Omental fat pad (tissue), 4 donors: ENCODE data around the gene TPD52L1. TPM values are rescaled to one million over a fixed set of nuclear protein-coding genes. Genes with fewer than 3 reads are reported as not detected.

Experiments
- ATAC-seq: fragments of 150-250 bp; one replicate; pipeline ENCODE4 v1.9.1; 2016; ENCODE audit warnings: mild to moderate bottlenecking, moderate library complexity; ENCODE audit not compliant: low FRiP score
- DNase-seq: peaks from one replicate; pipeline ENCODE4 v3.0.0-alpha.2; 2019; ENCODE audit warnings: low spot score
- total RNA-seq, 4 donors: library from RNA; depleted of rRNA; stranded (reverse); fragments of >200 nt; gene quantifications; one replicate each; pipeline ENCODE4 v1.1.0, GENCODE V29; 2016
- TF ChIP-seq, protein P1 (sequence below), 3 donors: fragments of 450-650 bp; IDR thresholded peaks; one replicate each; pipeline ENCODE4 v1.5.1; 2016 to 2017; ENCODE audit warnings: antibody characterized with exemption in 3 of 3, mild to moderate bottlenecking in 3 of 3, moderate library complexity in 2 of 3

Gene TPD52L1
- total RNA-seq, 4 donors from 2014 or later, result 59.1 to 150 (median 68.4) TPM

GRCh38 chr6:125112934-125113333, 40.6 kb upstream of the TPD52L1 start:
- DNase-seq (no peak), ATAC-seq (no peak)
- TF ChIP-seq, protein P1, sequence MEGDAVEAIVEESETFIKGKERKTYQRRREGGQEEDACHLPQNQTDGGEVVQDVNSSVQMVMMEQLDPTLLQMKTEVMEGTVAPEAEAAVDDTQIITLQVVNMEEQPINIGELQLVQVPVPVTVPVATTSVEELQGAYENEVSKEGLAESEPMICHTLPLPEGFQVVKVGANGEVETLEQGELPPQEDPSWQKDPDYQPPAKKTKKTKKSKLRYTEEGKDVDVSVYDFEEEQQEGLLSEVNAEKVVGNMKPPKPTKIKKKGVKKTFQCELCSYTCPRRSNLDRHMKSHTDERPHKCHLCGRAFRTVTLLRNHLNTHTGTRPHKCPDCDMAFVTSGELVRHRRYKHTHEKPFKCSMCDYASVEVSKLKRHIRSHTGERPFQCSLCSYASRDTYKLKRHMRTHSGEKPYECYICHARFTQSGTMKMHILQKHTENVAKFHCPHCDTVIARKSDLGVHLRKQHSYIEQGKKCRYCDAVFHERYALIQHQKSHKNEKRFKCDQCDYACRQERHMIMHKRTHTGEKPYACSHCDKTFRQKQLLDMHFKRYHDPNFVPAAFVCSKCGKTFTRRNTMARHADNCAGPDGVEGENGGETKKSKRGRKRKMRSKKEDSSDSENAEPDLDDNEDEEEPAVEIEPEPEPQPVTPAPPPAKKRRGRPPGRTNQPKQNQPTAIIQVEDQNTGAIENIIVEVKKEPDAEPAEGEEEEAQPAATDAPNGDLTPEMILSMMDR (IDR thresholded peaks at IDR 0.05), result no peak

DNA sequence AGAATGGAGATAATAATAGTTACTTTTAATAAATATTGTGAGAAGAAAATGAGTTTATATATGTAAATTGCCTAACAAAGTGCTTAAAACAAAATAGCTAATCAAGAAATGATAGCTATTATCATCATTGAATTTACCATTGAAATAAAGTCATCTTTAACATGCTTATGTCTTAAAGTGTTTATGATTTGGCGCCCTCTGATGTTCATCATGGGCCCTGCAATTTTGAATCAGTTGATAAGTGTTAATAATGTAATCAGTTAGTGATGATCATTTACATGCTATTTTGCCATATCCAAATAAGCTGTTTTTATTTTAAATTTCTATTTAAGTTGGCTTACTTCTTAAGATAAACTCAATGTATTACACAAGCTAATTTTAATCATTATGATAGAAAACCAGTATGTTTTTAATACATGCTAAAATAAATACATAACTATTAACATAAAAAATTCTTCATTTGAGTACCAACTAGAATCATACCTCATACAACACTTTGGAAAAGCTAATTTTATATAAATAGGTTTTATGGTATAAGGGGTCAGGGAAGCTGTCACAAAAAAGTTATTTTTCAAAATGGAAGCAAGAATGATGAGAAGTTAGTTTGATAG, 39.2 kb upstream of the TPD52L1 start:
- DNase-seq (peak; percentile 64), ATAC-seq (no peak)

GRCh38 chr6:125116170-125116569, 37.4 kb upstream of the TPD52L1 start:
- DNase-seq (no peak), ATAC-seq (no peak)
- TF ChIP-seq, protein P1 (IDR thresholded peaks at IDR 0.05), result no peak

More for the DNA sequence above, 39.2 kb upstream of the TPD52L1 start:
- TF ChIP-seq, protein P1 (IDR thresholded peaks at IDR 0.05), result peak in 1 of 3 donors; percentile 23

- TF ChIP-seq, protein P1 (IDR thresholded peaks at IDR 0.05), result no peak
- DNase-seq, result no peak
- no peak for ATAC-seq
Measured at GRCh38 chr6:125116710-125117109, 36.9 kb upstream of the TPD52L1 start.

DNA sequence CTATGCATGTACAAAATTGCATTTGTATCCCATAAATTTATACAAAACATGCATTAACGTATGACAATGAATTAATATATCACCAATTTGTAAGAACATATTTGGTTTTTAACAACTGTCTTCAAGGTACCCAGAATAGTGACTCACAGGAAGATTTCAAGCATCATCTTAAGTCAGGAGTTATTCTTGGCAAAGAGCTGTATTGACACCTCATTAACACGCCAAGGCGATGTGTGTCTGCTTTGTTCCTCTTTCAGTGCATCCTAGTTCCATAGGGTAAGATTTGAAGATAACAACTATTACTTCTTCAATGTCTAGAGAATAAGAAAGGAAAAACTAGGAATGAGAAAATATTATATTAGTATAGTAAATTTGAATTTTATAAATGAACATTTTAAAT, 35.8 kb upstream of the TPD52L1 start:
- no peak for ATAC-seq

DNA sequence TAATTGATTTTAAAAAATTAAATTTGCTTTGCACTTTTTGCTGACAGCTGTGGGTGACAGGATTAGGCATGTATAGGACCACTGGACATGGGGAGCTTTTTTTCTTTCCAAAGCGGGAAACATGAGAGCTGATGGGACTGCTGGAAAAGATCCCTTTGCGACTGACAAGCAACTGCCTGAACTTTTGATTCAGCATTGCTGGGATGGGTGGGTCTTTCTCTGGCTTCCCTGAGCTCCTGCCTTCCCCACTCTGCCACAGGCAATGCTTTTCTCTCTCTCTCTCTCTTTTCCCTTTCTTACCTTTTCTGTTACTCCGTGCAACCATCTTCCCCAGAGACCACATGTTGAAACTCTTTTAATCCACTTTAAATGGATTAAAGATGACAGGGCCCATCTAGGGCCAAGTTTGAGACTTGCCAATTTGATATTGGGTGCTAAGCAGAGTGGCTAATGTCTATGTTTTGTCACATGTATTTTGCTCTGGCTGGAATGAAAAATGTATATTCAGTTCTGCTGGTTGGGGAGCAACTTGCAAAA, 33.5 kb upstream of the TPD52L1 start:
- ATAC-seq (no peak), DNase-seq (no peak)
- TF ChIP-seq, protein P1 (IDR thresholded peaks at IDR 0.05), result no peak

More for the DNA sequence above, 35.8 kb upstream of the TPD52L1 start:
- no peak for DNase-seq
- TF ChIP-seq, protein P1 (IDR thresholded peaks at IDR 0.05), result no peak

DNA sequence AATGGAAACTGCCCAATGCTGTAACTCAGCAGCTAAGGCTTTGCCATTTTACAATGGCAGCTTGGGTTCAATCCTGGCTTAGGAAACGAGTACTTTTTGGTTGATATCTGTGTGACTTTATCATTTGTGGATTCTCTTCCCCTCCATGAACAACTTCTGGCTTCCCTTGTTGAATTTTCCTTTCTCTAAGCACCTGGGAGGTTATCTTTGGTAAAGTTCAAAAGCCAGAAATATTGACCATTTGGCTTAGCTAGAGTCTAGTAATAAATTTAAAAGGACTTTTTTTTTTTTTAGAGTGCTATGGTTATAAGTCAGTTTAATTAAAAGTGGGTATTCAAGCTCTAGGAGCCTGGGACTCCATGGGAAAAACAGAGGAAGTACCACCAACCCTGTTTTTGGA, 31.7 kb upstream of the TPD52L1 start:
- TF ChIP-seq, protein P1 (IDR thresholded peaks at IDR 0.05), result no peak
- DNase-seq (no peak), ATAC-seq (no peak)
